ENCODE measurements around the gene ZNF532.

Gene ZNF532

GRCh38 chr18:58845928-58846724 lies 18.6 kb upstream of the ZNF532 start:
- ATAC-seq = no peak
- no peak for TF ChIP-seq ZC3H10 (CRISPR knock-in tag; IDR thresholded peaks at IDR 0.05)
- TF ChIP-seq ESRRG (CRISPR knock-in tag; IDR thresholded peaks at IDR 0.05) = no peak
- TF ChIP-seq RARB (CRISPR knock-in tag; IDR thresholded peaks at IDR 0.05) = no peak
- TF ChIP-seq PPARA (CRISPR knock-in tag; IDR thresholded peaks at IDR 0.05; ENCODE audit: borderline replicate concordance) = no peak
- no peak for TF ChIP-seq OSR1 (CRISPR knock-in tag; IDR thresholded peaks at IDR 0.05)
- no peak for TF ChIP-seq SNAI2 (CRISPR knock-in tag; IDR thresholded peaks at IDR 0.05)
- TF ChIP-seq ZNF565 (CRISPR knock-in tag; conservative IDR thresholded peaks at IDR 0.05; ENCODE audit: low read depth) = no peak
- no peak for TF ChIP-seq ARNTL (CRISPR knock-in tag; IDR thresholded peaks at IDR 0.05; ENCODE audit: borderline replicate concordance, low read depth)
- no peak for TF ChIP-seq CSRNP3 (CRISPR knock-in tag; IDR thresholded peaks at IDR 0.05)
- no peak for TF ChIP-seq GLIS3 (CRISPR knock-in tag; IDR thresholded peaks at IDR 0.05)
- no peak for TF ChIP-seq TOX (CRISPR knock-in tag; IDR thresholded peaks at IDR 0.05; ENCODE audit: borderline replicate concordance)
- TF ChIP-seq CREB5 (CRISPR knock-in tag; IDR thresholded peaks at IDR 0.05; ENCODE audit: low read depth) = no peak
- no peak for TF ChIP-seq BACH2 (CRISPR knock-in tag; IDR thresholded peaks at IDR 0.05; ENCODE audit: borderline replicate concordance)
- TF ChIP-seq, protein P1, sequence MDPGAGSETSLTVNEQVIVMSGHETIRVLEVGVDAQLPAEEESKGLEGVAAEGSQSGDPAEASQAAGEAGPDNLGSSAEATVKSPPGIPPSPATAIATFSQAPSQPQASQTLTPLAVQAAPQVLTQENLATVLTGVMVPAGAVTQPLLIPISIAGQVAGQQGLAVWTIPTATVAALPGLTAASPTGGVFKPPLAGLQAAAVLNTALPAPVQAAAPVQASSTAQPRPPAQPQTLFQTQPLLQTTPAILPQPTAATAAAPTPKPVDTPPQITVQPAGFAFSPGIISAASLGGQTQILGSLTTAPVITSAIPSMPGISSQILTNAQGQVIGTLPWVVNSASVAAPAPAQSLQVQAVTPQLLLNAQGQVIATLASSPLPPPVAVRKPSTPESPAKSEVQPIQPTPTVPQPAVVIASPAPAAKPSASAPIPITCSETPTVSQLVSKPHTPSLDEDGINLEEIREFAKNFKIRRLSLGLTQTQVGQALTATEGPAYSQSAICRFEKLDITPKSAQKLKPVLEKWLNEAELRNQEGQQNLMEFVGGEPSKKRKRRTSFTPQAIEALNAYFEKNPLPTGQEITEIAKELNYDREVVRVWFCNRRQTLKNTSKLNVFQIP (CRISPR knock-in tag; IDR thresholded peaks at IDR 0.05; ENCODE audit: borderline replicate concordance, low read depth) = no peak
- no peak for TF ChIP-seq TCF4 (CRISPR knock-in tag; IDR thresholded peaks at IDR 0.05; ENCODE audit: borderline replicate concordance)
- TF ChIP-seq CSDC2 (CRISPR knock-in tag; IDR thresholded peaks at IDR 0.05) = no peak
- no peak for TF ChIP-seq ZNF8 (CRISPR knock-in tag; IDR thresholded peaks at IDR 0.05)
- TF ChIP-seq ZFP30 (CRISPR knock-in tag; IDR thresholded peaks at IDR 0.05) = no peak
- no peak for TF ChIP-seq ZFP3 (CRISPR knock-in tag; IDR thresholded peaks at IDR 0.05)

DNA sequence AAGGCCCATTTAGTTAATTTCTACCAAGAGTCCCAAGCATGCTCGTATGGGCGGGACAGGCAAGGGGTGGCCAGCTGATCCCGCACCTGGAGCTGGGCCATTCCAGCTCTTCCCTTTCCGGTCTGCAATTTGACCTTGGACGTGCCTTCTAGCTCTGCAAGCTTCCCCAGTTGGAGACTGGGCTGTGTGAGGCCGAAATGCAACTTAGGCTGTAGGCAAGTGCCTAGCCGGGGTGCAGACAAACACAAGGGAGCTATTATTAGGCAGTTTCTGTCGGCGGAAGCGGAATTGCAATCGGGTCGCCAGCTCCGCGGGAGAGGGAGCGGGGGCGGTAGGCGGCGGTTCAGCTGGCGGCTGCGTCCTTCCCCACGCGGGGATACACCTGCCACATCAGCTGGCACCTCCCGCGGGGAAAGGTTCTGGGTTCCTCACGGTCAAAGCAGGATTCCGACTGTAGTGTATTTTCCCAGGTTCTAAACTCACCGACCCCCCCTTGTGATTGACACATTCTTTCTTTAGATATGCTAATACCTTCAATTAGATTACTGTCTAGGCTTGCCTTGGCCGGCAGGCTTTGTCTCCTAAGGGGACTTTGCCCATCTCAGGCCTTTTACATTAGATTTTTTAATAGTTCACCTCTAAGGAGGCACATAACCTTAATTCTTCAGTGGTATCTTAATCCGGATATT lies 17.1 kb upstream of the ZNF532 start:
- no peak for ATAC-seq
- TF ChIP-seq OSR1 (CRISPR knock-in tag; IDR thresholded peaks at IDR 0.05) (no peak), CSDC2 (CRISPR knock-in tag; IDR thresholded peaks at IDR 0.05) (no peak), TOX (CRISPR knock-in tag; IDR thresholded peaks at IDR 0.05; ENCODE audit: borderline replicate concordance) (no peak), ZFP30 (CRISPR knock-in tag; IDR thresholded peaks at IDR 0.05) (no peak), ZFP3 (CRISPR knock-in tag; IDR thresholded peaks at IDR 0.05) (no peak), ARNTL (CRISPR knock-in tag; IDR thresholded peaks at IDR 0.05; ENCODE audit: borderline replicate concordance, low read depth) (no peak), ZC3H10 (CRISPR knock-in tag; IDR thresholded peaks at IDR 0.05) (no peak), ZNF70 (CRISPR knock-in tag; IDR thresholded peaks at IDR 0.05) (no peak), CREB5 (CRISPR knock-in tag; IDR thresholded peaks at IDR 0.05; ENCODE audit: low read depth) (no peak), TCF4 (CRISPR knock-in tag; IDR thresholded peaks at IDR 0.05; ENCODE audit: borderline replicate concordance) (no peak), PPARA (CRISPR knock-in tag; IDR thresholded peaks at IDR 0.05; ENCODE audit: borderline replicate concordance) (no peak), SNAI2 (CRISPR knock-in tag; IDR thresholded peaks at IDR 0.05) (no peak), ISL1 (CRISPR knock-in tag; IDR thresholded peaks at IDR 0.05) (no peak), GLIS3 (CRISPR knock-in tag; IDR thresholded peaks at IDR 0.05) (no peak), ZNF8 (CRISPR knock-in tag; IDR thresholded peaks at IDR 0.05) (no peak), RARB (CRISPR knock-in tag; IDR thresholded peaks at IDR 0.05) (no peak), CSRNP3 (CRISPR knock-in tag; IDR thresholded peaks at IDR 0.05) (no peak), ESRRG (CRISPR knock-in tag; IDR thresholded peaks at IDR 0.05) (no peak)
- TF ChIP-seq, protein P1 (CRISPR knock-in tag; IDR thresholded peaks at IDR 0.05; ENCODE audit: borderline replicate concordance, low read depth) = no peak
- TF ChIP-seq, protein P2, sequence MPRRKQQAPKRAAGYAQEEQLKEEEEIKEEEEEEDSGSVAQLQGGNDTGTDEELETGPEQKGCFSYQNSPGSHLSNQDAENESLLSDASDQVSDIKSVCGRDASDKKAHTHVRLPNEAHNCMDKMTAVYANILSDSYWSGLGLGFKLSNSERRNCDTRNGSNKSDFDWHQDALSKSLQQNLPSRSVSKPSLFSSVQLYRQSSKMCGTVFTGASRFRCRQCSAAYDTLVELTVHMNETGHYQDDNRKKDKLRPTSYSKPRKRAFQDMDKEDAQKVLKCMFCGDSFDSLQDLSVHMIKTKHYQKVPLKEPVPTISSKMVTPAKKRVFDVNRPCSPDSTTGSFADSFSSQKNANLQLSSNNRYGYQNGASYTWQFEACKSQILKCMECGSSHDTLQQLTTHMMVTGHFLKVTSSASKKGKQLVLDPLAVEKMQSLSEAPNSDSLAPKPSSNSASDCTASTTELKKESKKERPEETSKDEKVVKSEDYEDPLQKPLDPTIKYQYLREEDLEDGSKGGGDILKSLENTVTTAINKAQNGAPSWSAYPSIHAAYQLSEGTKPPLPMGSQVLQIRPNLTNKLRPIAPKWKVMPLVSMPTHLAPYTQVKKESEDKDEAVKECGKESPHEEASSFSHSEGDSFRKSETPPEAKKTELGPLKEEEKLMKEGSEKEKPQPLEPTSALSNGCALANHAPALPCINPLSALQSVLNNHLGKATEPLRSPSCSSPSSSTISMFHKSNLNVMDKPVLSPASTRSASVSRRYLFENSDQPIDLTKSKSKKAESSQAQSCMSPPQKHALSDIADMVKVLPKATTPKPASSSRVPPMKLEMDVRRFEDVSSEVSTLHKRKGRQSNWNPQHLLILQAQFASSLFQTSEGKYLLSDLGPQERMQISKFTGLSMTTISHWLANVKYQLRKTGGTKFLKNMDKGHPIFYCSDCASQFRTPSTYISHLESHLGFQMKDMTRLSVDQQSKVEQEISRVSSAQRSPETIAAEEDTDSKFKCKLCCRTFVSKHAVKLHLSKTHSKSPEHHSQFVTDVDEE (CRISPR knock-in tag; IDR thresholded peaks at IDR 0.05) = no peak

All from SK-N-SH treated with all-trans-retinoic acid at 6 μM for 48 hours (cell line).